WTC11 (cell line): Measurements from ENCODE around the gene DPP4. TPM values are rescaled to one million over a fixed set of nuclear protein-coding genes. Genes with fewer than 3 reads are reported as not detected.

ENCODE experiments used
- ATAC-seq: fragments of 200-7000 bp; cut with Tn5 transposase; 2 replicates; pipeline ENCODE4 v1.10.0; 2021; ENCODE audit warnings: mild to moderate bottlenecking, moderate library complexity
- CTCF ChIA-PET: fragments of 300-600 bp; sonication (Branson Sonifier 250); formaldehyde crosslinking; loops from one replicate; lab custom pipeline; 2021; ENCODE audit warnings: antibody characterized with exemption; lab: Charles Lee
- POLR2A ChIA-PET: fragments of 350-600 bp; sonication (Branson Sonifier 250); formaldehyde crosslinking; loops from one replicate; lab custom pipeline; 2021; ENCODE audit warnings: antibody characterized with exemption; lab: Charles Lee
- DNase-seq: peaks from one replicate; pipeline ENCODE4 v3.0.0; 2021; ENCODE audit warnings: low spot score
- H3K27ac Mint-ChIP-seq: 2 replicates; pipeline ENCODE4 v1.8.0; 2021; ENCODE audit warnings: mixed read lengths
- H3K27me3 Mint-ChIP-seq: 2 replicates; pipeline ENCODE4 v1.8.0; 2021; ENCODE audit warnings: low read depth, mild to moderate bottlenecking, moderate library complexity, mixed read lengths
- H3K36me3 Mint-ChIP-seq: 2 replicates; pipeline ENCODE4 v1.8.0; 2021; ENCODE audit warnings: mixed read lengths
- H3K4me1 Mint-ChIP-seq: 2 replicates; pipeline ENCODE4 v1.8.0; 2022; ENCODE audit warnings: mixed read lengths
- H3K4me3 Mint-ChIP-seq: 2 replicates; pipeline ENCODE4 v1.8.0; 2021; ENCODE audit warnings: mild to moderate bottlenecking, moderate library complexity, mixed read lengths
- H3K9me3 Mint-ChIP-seq: 2 replicates; pipeline ENCODE4 v1.8.0; 2021; ENCODE audit warnings: mixed read lengths
- FOXP1 ChIP-seq: sonication (generic); formaldehyde crosslinking; IDR thresholded peaks from 2 replicates; pipeline ENCODE4 v1.8.0; 2022; ENCODE audit warnings: missing genetic modification reagents, mild to moderate bottlenecking, moderate library complexity, borderline replicate concordance
- HMGA2 ChIP-seq: fragments of 250-450 bp; sonication (Bioruptor Pico); IDR thresholded peaks from 2 replicates; pipeline ENCODE4 v1.4.0; 2021; ENCODE audit warnings: mild to moderate bottlenecking, moderate library complexity
- NR1H2 ChIP-seq: sonication (generic); formaldehyde crosslinking; IDR thresholded peaks from 2 replicates; pipeline ENCODE4 v1.9.0; 2021; ENCODE audit warnings: mild to moderate bottlenecking, moderate library complexity, missing genetic modification reagents
- NR3C1 ChIP-seq: sonication (generic); formaldehyde crosslinking; conservative IDR thresholded peaks from 2 replicates; pipeline ENCODE4 v1.8.1; 2023; ENCODE audit warnings: low read depth, mild to moderate bottlenecking, missing genetic modification reagents
- SMAD3 ChIP-seq: sonication (generic); formaldehyde crosslinking; IDR thresholded peaks from 2 replicates; pipeline ENCODE4 v1.8.0; 2022; ENCODE audit warnings: missing genetic modification reagents, mild to moderate bottlenecking, borderline replicate concordance
- ZNF219 ChIP-seq: sonication (generic); formaldehyde crosslinking; IDR thresholded peaks from 2 replicates; pipeline ENCODE4 v1.8.0; 2023; ENCODE audit warnings: missing genetic modification reagents, mild to moderate bottlenecking, borderline replicate concordance
- ZNF263 ChIP-seq: sonication (generic); formaldehyde crosslinking; IDR thresholded peaks from 2 replicates; pipeline ENCODE4 v1.8.1; 2022; ENCODE audit warnings: low read depth, mild to moderate bottlenecking, moderate library complexity, missing genetic modification reagents
- total RNA-seq: library from RNA; stranded (reverse); gene quantifications from 3 replicates; pipeline ENCODE4 v1.2.3, GENCODE V29; 2021
- TF ChIP-seq, protein P1 (sequence below): fragments of 250-450 bp; sonication (Bioruptor Pico); conservative IDR thresholded peaks from 2 replicates; pipeline ENCODE4 v1.9.0; 2021; ENCODE audit warnings: mild to moderate bottlenecking
- TF ChIP-seq, protein P2 (sequence below): fragments of 250-450 bp; sonication (Bioruptor Pico); IDR thresholded peaks from 2 replicates; pipeline ENCODE4 v1.8.0; 2021; ENCODE audit warnings: mild to moderate bottlenecking
- TF ChIP-seq, protein P3 (sequence below): sonication (generic); formaldehyde crosslinking; conservative IDR thresholded peaks from 2 replicates; pipeline ENCODE4 v1.8.1; 2022; ENCODE audit warnings: mild to moderate bottlenecking, missing genetic modification reagents
- TF ChIP-seq, protein P4 (sequence below): fragments of 250-450 bp; sonication (Bioruptor Pico); IDR thresholded peaks from 2 replicates; pipeline ENCODE4 v1.9.0; 2021; ENCODE audit warnings: mild to moderate bottlenecking
- TF ChIP-seq, protein P5 (sequence below): fragments of 250-450 bp; sonication (Bioruptor Pico); IDR thresholded peaks from 2 replicates; pipeline ENCODE4 v2.1.2; 2022; ENCODE audit warnings: mild to moderate bottlenecking, moderate library complexity
- TF ChIP-seq, protein P6 (sequence below): sonication (generic); formaldehyde crosslinking; IDR thresholded peaks from 2 replicates; pipeline ENCODE4 v1.8.0; 2022; ENCODE audit warnings: missing genetic modification reagents
- TF ChIP-seq, protein P7 (sequence below): sonication (generic); formaldehyde crosslinking; IDR thresholded peaks from 2 replicates; pipeline ENCODE4 v1.8.0; 2022; ENCODE audit warnings: mild to moderate bottlenecking, missing genetic modification reagents

The DPP4 gene
- total RNA-seq, 1 experiment from 2014 or later: 3.6 TPM

DNA sequence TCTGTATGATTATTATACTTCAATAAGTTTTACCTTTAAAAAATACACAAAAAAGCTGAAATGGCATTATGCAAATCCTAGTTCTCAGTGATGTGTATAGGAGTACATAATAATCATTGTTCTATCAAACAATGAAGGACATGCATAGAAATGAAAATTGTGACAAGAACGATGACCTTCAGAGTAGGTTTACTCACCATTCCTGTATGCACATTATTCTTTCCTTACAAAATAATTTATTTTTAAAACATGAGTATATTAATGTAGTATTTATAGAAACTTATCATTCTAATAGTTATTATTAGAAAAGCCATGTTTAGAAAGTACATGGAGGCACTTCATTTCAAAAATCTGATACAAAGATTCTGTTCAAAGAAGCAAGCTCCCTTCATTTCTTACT, 32.7 kb upstream of the DPP4 start:
- POLR2A ChIA-PET: no interaction called here
- Mint-ChIP-seq H3K27me3 (no peaks in the 10 kb centered on the region), H3K4me1 (no peaks in the 10 kb centered on the region), H3K4me3 (no peak overlapping the region), H3K27ac (no peak overlapping the region), H3K9me3 (no peaks in the 10 kb centered on the region), H3K36me3 (no peaks in the 10 kb centered on the region)
- CTCF ChIA-PET: no interaction called here
- TF ChIP-seq, protein P1, sequence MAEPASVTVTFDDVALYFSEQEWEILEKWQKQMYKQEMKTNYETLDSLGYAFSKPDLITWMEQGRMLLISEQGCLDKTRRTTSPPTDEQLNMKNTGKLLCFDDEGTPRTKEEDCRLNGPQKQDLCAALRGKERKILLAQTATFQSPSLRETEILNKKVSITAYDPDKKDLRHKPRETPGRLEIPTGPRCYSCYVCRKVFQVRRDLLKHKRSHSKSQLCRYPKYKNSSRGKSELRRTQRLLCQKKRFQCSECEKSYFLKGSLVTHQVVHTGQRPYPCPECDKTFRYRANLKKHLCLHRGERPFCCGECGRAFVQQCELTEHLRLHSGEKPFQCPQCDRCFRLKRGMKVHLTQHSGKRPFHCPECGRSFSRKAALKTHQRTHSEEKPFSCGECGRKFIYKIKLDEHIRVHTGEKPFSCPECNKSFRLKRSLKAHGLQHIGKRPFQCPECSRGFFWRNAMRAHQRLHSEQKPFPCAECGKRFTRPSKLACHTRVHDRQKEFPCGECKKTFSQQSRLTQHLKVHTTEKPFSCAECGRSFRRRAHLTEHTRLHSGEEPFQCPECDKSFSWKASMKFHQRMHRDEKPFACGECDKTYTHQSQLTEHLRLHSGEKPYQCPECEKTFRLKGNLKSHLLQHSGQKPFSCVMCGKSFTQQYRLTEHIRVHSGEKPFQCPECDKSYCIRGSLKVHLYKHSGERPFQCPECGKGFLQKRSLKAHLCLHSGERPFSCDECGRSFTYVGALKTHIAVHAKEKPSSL (CRISPR knock-in tag): no peak
- DNase-seq: no peak
- no peak for ATAC-seq

DNA sequence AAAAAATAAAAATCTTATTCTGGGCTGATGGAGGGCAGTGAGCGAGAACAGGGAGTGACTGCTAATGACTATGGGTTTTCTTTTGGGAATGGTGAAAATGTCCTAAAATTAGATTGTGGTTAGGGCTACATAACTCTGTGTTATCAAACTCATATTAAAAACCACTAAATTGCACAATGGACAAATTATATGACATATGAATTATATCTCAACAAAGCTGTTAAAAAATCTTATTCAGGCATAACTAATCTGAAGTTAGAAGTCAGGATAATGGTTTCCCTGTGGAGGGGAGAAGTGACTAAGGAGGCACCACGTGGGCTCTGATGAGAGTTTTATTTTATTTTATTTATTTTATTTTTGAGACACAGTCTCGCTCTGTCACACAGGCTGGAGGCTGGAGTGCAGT, 32.1 kb upstream of the DPP4 start:
- ATAC-seq: no peak
- no peak overlapping the region for H3K4me3 Mint-ChIP-seq
- POLR2A ChIA-PET: no interaction called here
- TF ChIP-seq HMGA2 (no peak), SMAD3 (CRISPR knock-in tag) (no peak), FOXP1 (CRISPR knock-in tag) (no peak), ZNF219 (CRISPR knock-in tag) (no peak), NR1H2 (CRISPR knock-in tag) (no peak), ZNF263 (no peak), NR3C1 (CRISPR knock-in tag) (no peak)
- TF ChIP-seq, protein P2, sequence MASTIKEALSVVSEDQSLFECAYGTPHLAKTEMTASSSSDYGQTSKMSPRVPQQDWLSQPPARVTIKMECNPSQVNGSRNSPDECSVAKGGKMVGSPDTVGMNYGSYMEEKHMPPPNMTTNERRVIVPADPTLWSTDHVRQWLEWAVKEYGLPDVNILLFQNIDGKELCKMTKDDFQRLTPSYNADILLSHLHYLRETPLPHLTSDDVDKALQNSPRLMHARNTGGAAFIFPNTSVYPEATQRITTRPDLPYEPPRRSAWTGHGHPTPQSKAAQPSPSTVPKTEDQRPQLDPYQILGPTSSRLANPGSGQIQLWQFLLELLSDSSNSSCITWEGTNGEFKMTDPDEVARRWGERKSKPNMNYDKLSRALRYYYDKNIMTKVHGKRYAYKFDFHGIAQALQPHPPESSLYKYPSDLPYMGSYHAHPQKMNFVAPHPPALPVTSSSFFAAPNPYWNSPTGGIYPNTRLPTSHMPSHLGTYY (CRISPR knock-in tag): no peak
- TF ChIP-seq, protein P3, sequence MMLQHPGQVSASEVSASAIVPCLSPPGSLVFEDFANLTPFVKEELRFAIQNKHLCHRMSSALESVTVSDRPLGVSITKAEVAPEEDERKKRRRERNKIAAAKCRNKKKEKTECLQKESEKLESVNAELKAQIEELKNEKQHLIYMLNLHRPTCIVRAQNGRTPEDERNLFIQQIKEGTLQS (CRISPR knock-in tag): no peak
- TF ChIP-seq, protein P4, sequence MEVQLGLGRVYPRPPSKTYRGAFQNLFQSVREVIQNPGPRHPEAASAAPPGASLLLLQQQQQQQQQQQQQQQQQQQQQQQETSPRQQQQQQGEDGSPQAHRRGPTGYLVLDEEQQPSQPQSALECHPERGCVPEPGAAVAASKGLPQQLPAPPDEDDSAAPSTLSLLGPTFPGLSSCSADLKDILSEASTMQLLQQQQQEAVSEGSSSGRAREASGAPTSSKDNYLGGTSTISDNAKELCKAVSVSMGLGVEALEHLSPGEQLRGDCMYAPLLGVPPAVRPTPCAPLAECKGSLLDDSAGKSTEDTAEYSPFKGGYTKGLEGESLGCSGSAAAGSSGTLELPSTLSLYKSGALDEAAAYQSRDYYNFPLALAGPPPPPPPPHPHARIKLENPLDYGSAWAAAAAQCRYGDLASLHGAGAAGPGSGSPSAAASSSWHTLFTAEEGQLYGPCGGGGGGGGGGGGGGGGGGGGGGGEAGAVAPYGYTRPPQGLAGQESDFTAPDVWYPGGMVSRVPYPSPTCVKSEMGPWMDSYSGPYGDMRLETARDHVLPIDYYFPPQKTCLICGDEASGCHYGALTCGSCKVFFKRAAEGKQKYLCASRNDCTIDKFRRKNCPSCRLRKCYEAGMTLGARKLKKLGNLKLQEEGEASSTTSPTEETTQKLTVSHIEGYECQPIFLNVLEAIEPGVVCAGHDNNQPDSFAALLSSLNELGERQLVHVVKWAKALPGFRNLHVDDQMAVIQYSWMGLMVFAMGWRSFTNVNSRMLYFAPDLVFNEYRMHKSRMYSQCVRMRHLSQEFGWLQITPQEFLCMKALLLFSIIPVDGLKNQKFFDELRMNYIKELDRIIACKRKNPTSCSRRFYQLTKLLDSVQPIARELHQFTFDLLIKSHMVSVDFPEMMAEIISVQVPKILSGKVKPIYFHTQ (CRISPR knock-in tag): no peak
- TF ChIP-seq, protein P5, sequence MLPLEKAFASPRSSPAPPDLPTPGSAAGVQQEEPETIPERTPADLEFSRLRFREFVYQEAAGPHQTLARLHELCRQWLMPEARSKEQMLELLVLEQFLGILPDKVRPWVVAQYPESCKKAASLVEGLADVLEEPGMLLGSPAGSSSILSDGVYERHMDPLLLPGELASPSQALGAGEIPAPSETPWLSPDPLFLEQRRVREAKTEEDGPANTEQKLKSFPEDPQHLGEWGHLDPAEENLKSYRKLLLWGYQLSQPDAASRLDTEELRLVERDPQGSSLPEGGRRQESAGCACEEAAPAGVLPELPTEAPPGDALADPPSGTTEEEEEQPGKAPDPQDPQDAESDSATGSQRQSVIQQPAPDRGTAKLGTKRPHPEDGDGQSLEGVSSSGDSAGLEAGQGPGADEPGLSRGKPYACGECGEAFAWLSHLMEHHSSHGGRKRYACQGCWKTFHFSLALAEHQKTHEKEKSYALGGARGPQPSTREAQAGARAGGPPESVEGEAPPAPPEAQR (CRISPR knock-in tag): no peak
- TF ChIP-seq, protein P6, sequence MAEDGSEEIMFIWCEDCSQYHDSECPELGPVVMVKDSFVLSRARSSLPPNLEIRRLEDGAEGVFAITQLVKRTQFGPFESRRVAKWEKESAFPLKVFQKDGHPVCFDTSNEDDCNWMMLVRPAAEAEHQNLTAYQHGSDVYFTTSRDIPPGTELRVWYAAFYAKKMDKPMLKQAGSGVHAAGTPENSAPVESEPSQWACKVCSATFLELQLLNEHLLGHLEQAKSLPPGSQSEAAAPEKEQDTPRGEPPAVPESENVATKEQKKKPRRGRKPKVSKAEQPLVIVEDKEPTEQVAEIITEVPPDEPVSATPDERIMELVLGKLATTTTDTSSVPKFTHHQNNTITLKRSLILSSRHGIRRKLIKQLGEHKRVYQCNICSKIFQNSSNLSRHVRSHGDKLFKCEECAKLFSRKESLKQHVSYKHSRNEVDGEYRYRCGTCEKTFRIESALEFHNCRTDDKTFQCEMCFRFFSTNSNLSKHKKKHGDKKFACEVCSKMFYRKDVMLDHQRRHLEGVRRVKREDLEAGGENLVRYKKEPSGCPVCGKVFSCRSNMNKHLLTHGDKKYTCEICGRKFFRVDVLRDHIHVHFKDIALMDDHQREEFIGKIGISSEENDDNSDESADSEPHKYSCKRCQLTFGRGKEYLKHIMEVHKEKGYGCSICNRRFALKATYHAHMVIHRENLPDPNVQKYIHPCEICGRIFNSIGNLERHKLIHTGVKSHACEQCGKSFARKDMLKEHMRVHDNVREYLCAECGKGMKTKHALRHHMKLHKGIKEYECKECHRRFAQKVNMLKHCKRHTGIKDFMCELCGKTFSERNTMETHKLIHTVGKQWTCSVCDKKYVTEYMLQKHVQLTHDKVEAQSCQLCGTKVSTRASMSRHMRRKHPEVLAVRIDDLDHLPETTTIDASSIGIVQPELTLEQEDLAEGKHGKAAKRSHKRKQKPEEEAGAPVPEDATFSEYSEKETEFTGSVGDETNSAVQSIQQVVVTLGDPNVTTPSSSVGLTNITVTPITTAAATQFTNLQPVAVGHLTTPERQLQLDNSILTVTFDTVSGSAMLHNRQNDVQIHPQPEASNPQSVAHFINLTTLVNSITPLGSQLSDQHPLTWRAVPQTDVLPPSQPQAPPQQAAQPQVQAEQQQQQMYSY (CRISPR knock-in tag): no peak
- TF ChIP-seq, protein P7, sequence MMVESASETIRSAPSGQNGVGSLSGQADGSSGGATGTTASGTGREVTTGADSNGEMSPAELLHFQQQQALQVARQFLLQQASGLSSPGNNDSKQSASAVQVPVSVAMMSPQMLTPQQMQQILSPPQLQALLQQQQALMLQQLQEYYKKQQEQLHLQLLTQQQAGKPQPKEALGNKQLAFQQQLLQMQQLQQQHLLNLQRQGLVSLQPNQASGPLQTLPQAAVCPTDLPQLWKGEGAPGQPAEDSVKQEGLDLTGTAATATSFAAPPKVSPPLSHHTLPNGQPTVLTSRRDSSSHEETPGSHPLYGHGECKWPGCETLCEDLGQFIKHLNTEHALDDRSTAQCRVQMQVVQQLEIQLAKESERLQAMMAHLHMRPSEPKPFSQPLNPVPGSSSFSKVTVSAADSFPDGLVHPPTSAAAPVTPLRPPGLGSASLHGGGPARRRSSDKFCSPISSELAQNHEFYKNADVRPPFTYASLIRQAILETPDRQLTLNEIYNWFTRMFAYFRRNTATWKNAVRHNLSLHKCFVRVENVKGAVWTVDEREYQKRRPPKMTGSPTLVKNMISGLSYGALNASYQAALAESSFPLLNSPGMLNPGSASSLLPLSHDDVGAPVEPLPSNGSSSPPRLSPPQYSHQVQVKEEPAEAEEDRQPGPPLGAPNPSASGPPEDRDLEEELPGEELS: no peak
- TF ChIP-seq, all 79 proteins: peak for 0
- no peak for DNase-seq
- Mint-ChIP-seq H3K27ac (no peak overlapping the region), H3K27me3 (no peaks in the 10 kb centered on the region), H3K4me1 (no peaks in the 10 kb centered on the region), H3K9me3 (no peaks in the 10 kb centered on the region), H3K36me3 (no peaks in the 10 kb centered on the region)
- CTCF ChIA-PET: no interaction called here
